Activated effector memory CD4-positive, alpha-beta T cell treated with anti-CD3 and anti-CD28 coated beads, Interleukin-2, amount 50 U/mL, for 16 hours (primary cell): ENCODE measurements around the gene CDH12.
"Not testable (repeated sequence)": the region's sequence is repeated elsewhere in the genome, so short reads cannot be mapped to it uniquely, and the experiment has no call there.

ENCODE experiments used
- DNase-seq: peaks from one replicate; pipeline ENCODE4 v3.0.0-alpha.2; 2020

The CDH12 gene

DNA sequence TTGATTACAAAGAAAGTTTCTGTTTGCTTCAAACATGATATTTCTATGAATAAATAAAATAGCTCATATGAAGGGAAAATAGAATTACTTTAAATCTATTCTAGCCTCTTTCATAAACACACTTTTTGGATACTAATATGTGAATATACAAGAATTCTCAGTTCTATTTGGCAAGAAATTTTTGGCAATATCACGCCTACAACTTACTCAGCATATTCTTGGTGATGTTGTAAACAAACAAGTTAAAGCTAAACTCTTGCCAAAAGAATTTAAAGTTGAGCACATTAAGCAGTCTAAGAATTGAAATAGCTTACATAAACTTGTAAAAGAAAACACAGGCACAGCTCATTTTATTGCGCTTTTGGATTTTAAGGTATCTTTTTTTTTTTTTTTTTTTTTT is 209.8 kb downstream of the CDH12 start:
- no peak for DNase-seq

DNA sequence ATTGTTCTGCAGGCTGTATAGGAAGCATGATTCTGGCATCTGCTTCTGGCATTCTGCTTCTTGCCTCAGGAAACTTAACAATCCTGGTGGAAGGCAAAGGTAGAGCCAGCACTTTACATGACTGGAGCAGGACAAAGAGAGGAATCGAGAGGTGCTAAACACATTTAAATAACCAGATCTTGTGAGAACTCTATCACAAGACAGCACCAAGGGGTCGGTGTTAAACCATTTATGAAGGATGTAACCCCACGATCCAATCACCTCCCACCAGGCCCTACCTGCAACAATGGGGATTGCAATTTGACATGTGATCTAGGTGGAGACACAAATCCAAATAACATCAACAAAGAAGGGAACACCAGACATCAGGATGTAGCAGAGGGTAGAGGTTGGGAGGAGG is 221.5 kb downstream of the CDH12 start:
- DNase-seq, result no peak

DNA sequence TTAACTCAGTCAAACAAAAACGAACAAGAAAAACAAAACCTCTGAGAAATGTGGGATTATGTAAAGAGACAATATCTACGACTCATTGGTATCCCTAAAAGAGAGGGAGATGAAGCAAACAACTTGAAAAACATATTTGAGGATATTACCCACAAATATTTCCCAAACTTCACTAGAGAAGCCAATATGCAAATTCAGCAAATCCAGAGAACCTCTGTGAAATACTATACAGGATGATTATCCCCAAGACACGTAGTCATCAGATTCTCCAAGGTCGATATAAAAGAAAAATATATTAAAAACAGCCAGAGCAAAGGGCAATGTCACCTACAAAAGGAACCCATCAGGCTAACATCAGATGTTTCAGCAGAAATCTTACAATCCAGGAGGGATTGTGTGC is 226.1 kb downstream of the CDH12 start:
- no peak for DNase-seq

DNA sequence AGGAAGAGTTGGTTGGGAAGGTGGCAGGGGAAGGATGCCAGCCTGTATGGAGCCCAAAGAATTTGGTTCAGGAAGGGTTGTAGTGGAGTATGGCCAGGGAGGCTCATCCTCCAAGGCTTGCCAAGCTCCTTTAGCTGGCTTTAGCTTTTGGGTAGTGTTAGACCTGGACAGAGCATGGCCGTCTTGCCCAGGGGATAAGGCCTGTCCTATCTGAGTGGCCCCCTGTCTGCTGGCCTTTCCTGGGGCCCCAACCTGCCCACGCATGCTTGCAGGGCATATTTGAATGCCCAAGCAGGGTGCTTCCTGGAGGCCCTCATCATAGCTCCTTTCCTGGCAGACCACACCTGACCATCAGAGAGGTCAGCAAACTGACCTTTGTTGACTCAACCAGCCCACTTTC is 227.7 kb downstream of the CDH12 start:
- DNase-seq, result no peak

DNA sequence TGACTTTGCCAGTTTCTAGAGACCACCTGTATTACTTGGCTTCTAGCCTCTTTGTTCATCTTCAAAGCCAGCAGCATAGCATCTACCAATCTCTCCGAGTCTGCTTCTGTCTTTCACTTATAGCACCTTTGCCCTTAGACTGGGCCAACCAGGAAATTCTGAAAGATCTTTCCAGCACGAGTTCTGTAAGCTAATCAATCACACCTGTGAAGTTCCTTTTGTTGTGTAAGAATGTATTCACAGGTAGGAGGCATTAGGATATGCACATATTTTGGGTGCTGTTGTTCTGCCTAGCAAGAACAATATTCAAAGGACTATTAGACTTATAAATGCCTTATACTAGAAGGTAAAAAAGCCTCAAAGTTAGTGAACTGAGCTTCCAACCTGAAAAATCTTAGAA is 232.1 kb downstream of the CDH12 start:
- no peak for DNase-seq

DNA sequence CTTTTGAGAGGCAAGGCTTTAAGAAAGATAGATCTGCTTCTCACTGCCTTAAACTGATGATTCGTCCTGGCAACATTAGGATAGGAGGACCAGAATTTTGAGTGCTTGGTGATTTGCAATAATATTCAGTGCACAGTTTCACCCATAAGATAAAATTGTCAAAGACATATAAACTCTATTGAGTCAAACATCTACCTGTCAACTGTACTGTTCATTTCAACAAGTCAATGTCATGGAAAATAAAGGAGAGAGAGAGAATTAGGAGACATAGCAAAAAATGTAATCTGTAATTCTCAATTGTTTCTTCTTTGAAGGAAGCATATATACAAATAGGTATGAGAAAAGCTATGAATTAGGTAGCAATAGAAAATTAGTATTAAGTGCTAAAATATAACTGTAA is 237.2 kb downstream of the CDH12 start:
- no peak for DNase-seq

DNA sequence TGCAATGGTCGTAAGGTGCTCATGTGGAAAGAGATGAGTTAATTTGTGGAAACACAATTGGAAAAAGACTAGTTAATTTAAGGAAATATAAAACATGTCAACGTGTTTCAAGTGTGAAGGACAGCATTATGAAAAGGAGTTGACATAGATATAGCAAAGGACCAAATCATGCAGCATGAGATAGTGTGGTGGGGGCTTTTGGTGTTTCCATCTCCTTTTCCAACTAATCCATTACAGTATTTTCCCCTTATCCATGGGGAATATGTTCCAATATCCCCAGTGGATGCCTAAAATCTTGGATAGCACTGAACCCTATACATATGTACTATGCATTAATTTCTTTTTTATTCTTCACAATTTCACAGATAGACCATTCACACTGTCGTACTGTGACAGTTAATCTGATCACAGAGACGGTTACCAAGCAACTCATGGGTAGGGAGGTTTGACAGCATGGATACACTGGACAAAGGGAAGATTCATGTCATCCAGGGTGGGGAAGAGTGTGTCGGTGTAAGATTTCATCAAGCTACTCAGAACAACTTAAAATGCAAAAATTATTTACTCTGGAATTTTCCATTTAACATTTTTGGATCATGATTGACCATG is 238.6 kb downstream of the CDH12 start:
- no peak for DNase-seq

DNA sequence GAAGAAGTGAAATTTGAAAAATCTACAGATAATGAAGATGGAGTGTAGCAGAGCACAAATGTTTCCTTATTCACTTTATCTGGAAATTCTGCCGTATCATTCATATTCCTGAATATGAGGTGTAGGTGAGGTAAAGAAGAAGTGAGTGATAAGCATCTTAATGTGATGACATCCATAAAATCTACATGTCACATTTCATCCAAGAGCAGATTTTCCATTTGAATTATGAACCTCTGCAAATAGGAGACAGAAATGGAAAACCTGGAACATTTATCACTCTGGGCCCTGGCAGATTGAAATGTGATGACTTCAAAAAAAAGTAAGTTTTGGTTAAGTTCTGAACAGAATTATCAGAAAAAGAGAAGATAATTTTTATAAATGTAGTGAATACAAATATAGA is 240.2 kb downstream of the CDH12 start:
- DNase-seq, result no peak

DNA sequence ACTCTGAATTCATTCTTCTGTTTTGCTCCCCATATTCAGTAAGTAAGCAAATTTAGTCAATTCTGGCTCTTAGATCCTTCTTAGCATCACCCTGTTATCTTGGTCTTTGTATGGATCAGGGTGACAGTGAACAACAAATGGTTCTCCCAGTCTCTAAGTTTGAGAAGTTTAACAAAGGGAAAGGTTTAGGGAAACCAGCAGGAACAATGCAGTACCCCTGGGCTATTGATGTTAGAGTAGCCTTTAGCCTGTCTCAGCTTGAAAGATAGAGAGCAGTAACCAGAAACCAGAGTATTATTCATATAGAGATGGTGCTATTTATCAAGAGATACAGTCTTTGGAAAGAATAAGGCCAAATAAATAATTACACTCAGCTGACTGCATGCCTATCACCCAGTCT is 241.8 kb downstream of the CDH12 start:
- DNase-seq, result no peak

DNA sequence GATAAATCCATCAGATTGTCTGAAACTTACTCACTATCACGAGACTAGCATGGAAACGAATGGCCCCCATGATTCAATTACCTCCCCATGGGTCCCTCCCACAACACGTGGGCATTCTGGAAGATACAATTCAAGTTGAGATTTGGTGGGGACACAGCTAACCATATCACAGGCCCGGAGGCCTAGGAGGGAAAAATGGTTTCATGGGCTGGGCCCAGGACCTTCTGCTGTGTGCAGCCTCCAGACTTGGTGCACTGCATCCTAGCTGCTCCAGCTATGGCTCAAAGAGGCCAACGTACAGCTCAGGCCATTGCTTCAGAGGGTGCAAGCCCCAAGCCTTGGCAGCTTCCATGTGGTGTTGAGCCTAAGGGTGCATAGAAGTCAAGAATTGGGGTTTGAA is 245.6 kb downstream of the CDH12 start:
- DNase-seq, result not testable (repeated sequence)

DNA sequence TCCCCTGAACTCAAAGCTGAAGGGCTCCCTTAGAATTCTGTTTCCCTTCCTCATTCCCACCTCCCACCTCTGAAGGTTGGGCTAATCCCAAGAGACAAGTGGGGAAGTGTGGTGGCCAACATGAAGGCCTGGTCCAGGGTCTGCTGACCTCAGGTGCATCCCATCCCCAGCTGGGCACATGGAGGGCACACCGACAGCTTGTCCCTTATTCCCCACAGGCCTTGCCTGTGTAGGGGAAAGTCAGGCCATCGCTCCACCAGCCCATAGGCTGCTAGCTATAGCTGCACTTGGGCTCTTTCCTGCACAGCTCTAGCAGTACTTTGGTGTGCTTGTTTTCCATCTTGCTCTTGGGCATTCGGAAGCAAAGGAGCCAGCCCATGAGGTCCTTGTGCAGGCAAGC is 247.7 kb downstream of the CDH12 start:
- DNase-seq, result no peak

DNA sequence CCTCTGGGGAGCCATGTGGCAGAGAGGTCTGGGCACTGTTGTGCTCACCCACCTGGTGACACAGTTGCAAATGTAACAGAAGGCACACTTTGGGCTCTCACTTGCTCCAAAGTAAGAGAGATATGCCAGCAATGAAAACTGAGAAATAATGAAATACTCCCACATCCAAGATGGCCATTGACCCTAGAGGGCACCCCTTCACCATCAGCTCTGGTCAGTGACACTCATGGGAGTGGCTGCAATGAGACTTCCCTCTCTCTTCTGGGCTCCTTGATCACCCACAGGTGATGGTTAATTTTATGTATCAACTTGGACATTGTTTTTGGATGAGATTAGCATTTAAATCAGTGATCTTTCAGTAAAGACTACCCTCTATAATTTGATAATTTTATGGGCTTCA is 248.4 kb downstream of the CDH12 start:
- DNase-seq, result no peak

DNA sequence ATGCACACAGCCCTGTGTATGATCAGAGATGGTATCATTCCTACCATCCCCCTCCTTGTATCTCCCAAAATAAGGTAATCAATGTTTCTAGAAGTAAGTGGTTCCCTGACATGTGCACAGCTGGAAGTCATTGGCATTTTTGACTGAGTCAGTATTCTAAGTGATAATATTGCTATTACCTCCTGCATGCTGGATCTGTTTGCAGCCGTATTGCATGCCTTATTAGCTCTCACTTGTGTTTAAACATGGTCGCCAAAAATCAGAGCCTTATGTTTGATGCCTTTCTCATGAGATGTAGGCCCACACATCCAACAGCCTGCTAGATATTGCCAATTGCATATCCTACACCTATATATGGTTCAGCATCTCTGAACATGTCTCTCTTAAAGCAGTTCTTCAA is 254.3 kb downstream of the CDH12 start:
- no peak for DNase-seq

DNA sequence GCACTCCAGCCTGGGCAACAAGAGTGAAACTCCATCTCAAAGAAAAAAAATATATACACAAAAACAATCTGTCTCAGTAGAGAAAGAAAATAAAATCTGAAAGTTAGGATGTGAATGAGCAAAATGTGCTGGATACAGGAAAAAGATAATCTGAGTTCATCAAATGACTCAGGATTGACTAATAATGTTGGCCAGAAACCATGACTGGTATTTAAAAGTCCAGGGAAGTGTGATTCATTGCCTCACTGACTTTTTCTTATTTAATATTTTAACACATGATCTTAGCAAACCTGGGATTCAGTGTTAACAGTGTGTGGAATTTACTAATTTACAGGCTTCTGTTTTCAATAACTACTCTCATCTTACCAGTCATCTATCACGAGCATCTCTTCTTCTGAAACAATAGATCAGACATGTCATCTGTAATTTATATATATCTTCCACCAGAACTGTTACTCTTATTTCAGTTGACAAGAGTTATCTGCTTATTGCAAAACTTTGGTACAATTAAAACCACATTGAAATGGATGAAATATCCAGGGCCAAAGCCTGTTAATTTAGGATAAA is 256.7 kb downstream of the CDH12 start:
- no peak for DNase-seq

DNA sequence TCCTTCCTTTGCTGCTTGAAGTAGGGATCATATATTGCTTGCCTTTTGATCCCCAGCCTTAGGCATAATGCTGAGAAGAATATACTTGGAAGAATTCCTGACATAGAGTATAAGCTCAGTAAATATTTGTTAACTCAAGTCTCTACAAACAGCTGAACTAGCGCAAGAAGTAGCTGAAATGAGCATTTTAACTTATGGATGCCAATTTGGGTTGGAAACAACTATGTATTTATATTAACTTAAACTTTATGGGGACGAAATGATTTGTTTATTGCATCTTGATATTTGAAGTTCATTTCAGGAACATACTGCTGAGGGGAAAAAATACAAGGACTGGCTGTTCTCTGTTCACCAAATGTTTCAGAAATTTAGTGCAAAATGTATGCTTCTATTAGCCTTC is 258.7 kb downstream of the CDH12 start:
- no peak for DNase-seq

DNA sequence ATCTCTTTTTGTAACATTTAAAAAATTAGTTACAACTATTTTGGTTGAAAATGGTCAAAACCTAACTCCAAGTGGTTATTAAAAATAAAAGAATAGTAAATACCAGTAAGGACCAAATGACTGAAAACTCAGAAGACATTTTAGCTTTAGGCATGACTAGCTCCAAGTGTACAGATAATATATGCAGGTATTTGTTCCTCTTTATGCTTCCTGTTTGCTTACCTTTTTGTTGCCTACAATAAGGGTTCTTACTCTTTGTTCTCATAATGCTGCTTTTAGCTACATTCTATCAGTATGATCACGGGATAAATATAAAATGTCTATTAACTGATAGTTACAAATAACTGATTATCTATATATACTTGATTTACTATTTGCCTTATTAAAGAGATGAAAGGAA is 259.6 kb downstream of the CDH12 start:
- DNase-seq, result no peak

DNA sequence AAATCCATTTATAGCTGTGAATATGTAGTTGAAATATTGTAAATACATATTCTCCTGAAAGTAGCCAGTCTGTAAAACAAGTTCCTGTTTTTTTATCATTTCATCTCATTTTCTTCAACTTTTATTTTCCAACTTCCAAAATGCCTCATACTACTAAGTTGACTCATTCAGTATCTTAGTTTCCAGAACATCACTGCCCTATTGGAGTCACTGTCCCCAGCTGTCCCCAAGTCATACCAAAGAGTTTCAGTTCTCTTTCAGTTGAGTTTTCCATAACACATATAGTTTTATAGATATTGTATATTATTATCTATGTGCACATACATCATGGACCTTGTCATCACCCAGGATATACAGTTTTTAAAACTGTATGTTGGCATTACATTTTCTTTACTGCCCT is 261.7 kb downstream of the CDH12 start:
- no peak for DNase-seq

DNA sequence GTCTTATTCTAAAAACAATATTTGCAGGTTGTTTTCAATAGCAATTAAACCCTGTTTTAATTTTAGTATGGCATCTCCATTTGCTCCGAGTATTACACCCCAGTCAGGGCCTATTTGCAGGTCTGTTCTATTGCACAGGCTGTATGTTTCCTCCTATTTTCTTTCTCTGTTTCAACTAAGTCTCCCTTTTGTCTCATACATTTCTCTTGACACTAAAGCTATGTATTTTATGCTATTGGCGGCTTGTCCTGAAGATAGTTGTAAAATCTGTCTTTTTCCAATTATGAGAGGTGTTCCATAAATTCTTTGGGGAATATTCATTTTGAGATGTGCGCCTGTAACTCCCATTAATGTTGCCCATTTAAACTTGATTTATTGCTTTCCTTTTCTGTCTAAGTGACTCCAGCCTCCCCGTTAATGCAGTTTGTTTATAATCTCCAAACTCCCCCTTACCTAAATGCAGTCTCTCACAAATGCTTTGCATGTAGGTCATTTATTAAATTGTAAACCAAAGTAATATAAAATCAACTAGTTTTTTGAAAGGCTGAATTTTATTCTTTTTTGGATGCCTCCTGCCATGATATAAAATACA is 262.4 kb downstream of the CDH12 start:
- no peak for DNase-seq

DNA sequence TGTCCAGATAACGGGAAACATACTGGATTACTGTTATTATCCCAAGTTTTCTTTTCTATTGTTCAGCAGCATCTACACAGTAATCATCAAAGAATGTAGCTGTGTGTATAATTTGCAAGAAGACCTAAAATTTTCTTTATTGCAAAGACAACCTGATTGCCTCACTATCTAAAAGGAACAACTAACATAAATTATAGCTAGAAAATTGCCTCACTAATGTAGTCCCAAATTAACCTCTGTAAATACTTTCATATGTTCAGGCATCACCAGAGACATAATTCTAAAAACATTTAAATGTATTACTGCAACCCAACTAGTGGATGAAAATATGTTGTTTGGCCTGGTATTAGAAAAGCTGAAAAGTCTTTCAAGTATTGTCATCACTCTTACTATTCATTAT is 275.4 kb downstream of the CDH12 start:
- no peak for DNase-seq

DNA sequence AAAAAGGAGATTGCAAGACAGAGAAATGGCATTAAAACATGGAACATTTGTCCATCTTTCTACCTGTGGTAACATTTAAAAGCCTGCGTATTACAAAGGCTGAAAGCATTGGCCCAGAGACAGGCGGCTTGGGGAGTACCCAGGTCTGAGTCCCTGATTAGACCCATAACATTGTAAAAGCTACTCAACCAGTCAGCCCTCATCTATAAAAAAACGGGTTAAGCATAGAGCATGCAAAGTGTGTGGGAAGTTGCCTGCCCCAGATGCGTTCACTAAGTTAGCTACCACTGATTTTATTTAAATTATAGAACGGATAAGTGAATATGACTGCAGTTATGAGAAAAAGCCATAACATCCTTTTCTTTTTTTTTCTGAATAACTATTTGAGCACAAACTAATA is 276.1 kb downstream of the CDH12 start:
- no peak for DNase-seq

DNA sequence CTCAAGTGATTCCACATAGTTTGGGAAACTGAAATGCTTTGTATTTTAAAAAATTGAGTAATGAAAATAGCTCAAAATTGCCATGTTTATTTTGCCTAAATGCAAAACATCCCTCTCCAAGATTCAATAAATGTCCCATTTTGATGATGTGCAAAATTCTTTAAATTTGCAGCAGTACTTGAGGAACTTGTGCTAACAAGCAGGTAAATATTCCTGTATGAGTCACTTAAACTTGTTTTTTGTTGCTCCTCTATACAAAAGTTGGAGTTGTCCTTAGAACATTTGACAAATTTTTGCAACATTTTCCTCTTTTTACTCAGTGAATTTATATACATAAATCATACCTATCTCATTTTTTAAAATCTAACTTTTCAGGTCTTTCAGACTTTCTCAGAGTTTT is 280.2 kb downstream of the CDH12 start:
- DNase-seq, result no peak

DNA sequence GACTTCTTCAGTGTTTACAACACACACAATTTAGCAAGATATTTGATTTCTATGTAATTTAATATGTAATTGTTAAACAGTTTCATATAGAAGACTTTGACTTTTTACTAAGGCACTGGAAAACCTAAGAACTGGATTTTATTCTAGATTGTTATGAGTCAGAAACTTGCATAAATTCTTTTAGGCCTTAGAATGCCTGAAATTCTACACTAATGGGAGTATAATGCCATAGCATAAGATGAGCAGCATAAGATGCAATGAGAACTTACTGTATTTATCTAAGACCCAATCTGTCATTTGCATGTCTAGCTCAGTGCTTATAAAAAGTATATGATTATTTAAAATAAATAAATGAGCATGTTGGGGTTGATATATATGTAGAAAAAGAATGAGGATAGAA is 285.2 kb downstream of the CDH12 start:
- DNase-seq, result no peak

DNA sequence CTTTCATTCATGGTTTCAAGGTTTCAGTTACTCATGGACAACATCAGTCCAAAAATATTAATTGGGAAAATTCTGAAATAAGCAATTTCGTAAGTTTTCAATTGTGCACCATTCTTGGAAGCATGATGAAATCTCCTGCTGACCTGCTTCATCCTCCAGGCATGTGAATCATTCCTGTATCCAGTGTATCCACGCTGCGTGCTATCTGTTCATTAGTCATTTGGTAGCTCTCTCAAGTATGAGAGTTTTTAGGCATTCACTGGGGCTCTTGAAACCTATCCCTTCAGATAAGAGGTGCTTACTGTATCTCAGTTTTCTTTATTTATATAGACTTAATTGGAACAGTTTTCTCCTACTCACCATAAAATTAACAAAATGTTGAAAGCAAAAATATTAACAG is 293.0 kb downstream of the CDH12 start:
- no peak for DNase-seq

DNA sequence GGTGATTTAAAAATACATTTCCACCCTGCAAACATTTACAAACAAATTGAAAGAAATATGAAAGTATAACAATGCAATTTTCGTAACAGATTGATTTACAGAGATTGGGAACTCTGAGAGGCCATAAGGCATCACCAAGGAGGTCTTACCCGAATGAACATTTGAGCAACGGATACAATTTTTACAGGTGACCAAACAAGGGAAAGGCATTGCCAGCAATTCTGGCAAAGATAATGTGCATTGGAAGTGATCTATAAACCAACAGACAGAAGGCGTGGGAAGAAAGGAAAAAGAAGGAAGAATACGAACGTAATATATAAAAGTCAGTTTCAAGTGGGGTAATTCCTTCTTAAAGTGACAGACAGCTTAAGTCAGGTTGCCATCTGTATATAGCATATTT is 295.9 kb downstream of the CDH12 start:
- DNase-seq, result no peak

DNA sequence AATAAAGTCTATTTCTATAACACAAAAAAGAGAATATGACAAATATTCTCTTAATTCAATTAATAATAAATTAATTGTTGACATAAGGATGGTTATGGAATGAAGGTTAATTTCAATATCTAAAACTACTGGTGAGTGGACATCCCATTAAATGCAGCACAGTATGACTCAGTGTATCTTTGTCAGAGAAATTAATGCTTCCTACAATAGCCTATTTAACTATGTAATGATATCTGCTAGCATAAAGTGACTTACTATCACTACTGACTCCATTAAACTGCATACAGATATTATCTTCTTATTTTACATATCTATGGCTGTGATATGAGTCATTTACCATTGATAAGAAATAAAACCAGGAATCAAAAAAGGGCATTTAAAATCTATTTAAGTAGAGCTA is 298.7 kb downstream of the CDH12 start:
- DNase-seq, result no peak
